Measurements from ENCODE around the gene C2orf68. TPM values are rescaled to one million over a fixed set of nuclear protein-coding genes. Genes with fewer than 3 reads are reported as not detected.

C2orf68 gene
- polyA plus RNA-seq, 3 donors = 24.2 to 32.9 (median 30.7) TPM

GRCh38 chr2:85653996-85654395 lies 42.1 kb upstream of the C2orf68 start:
- no peak overlapping the region for H2AFZ ChIP-seq (ENCODE audit: insufficient read depth, low read depth, low read length, poor library complexity, severe bottlenecking)
- Mint-ChIP-seq H3K27ac (peak overlapping the region in 4 of 7 donors; percentile 26 to 75 (median 66)), H3K9me3 (peaks cover 0 to 2% (median 0%) of the 10 kb centered on the region in 7 donors), H3K27me3 (ENCODE audit: low read depth in 3 of 3) (no peaks in the 10 kb centered on the region), H3K36me3 (peaks cover 69 to 91% of the 10 kb centered on the region in 2 donors), H3K4me3 (no peak overlapping the region), H3K4me1 (peaks cover 7% of the 10 kb centered on the region)
- H3K27me3 ChIP-seq (ENCODE audit: control insufficient read depth in 2 of 2, insufficient read depth in 2 of 2, low read length in 2 of 2) = no peaks in the 10 kb centered on the region
- H3K9me3 ChIP-seq (replicated peaks in 1 of 2; ENCODE audit: control insufficient read depth in 1 of 2, insufficient read depth in 1 of 2, low read length in 2 of 2) = no peaks in the 10 kb centered on the region
- H3K27ac ChIP-seq (ENCODE audit: low read depth in 1 of 2, low read length in 2 of 2) = peak overlapping the region; percentile 2 to 11
- no peak for TF ChIP-seq CTCF (IDR thresholded peaks at IDR 0.05)
- peaks cover 45 to 73% of the 10 kb centered on the region in 2 donors for H3K36me3 ChIP-seq (replicated peaks in 1 of 2; ENCODE audit: control insufficient read depth in 1 of 2, insufficient read depth in 2 of 2, low read length in 2 of 2)
- no peak overlapping the region for H3K9ac ChIP-seq (ENCODE audit: insufficient read depth, low read length, poor library complexity, severe bottlenecking)
- H4K20me1 ChIP-seq (ENCODE audit: insufficient read depth, low read length) = no peaks in the 10 kb centered on the region
- no peak overlapping the region for H3K4me2 ChIP-seq (replicated peaks; ENCODE audit: extremely low read depth, low read length, poor library complexity, severe bottlenecking)
- WGBS (ENCODE audit: insufficient coverage) = 0% methylated on average over 1 of the region's 3 CpGs
- no peaks in the 10 kb centered on the region for H3K4me1 ChIP-seq (ENCODE audit: control insufficient read depth in 1 of 2, insufficient read depth in 2 of 2, low read length in 2 of 2)
- H3K4me3 ChIP-seq (replicated peaks in 1 of 3; ENCODE audit: low read depth in 2 of 3, low read length in 3 of 3) = no peak overlapping the region
- no peaks in the 10 kb centered on the region for H3K79me2 ChIP-seq (ENCODE audit: insufficient read depth, low read length)
- intact Hi-C loops (cut with micrococcal nuclease) = no loop called here
- DNase-seq = peak; percentile 31 to 64 (median 49)

- Mint-ChIP-seq H3K4me1 (peaks cover 22% of the 10 kb centered on the region), H3K27me3 (ENCODE audit: low read depth in 3 of 3) (peaks cover 0 to 1% (median 0%) of the 10 kb centered on the region in 3 donors), H3K27ac (peak overlapping the region in 1 of 7 donors; percentile 32), H3K4me3 (no peak overlapping the region), H3K9me3 (no peaks in the 10 kb centered on the region), H3K36me3 (peaks cover 74 to 92% of the 10 kb centered on the region in 2 donors)
- H3K4me1 ChIP-seq (ENCODE audit: control insufficient read depth in 1 of 2, insufficient read depth in 2 of 2, low read length in 2 of 2) = peaks cover 17% of the 10 kb centered on the region in 2 donors
- no peak overlapping the region for H2AFZ ChIP-seq (ENCODE audit: insufficient read depth, low read depth, low read length, poor library complexity, severe bottlenecking)
- no peaks in the 10 kb centered on the region for H3K79me2 ChIP-seq (ENCODE audit: insufficient read depth, low read length)
- WGBS (ENCODE audit: insufficient coverage) = no CpG with 5 or more reads among the region's 2 CpGs
- H3K4me2 ChIP-seq (replicated peaks; ENCODE audit: extremely low read depth, low read length, poor library complexity, severe bottlenecking) = no peak overlapping the region
- TF ChIP-seq CTCF (IDR thresholded peaks at IDR 0.05) = no peak
- no peak overlapping the region for H3K27ac ChIP-seq (ENCODE audit: low read depth in 1 of 2, low read length in 2 of 2)
- H3K27me3 ChIP-seq (ENCODE audit: control insufficient read depth in 2 of 2, insufficient read depth in 2 of 2, low read length in 2 of 2) = no peaks in the 10 kb centered on the region
- DNase-seq = no peak
- no peak overlapping the region for H3K9ac ChIP-seq (ENCODE audit: insufficient read depth, low read length, poor library complexity, severe bottlenecking)
- H3K36me3 ChIP-seq (replicated peaks in 1 of 2; ENCODE audit: control insufficient read depth in 1 of 2, insufficient read depth in 2 of 2, low read length in 2 of 2) = peaks cover 48 to 82% of the 10 kb centered on the region in 2 donors
- H3K9me3 ChIP-seq (replicated peaks in 1 of 2; ENCODE audit: control insufficient read depth in 1 of 2, insufficient read depth in 1 of 2, low read length in 2 of 2) = no peaks in the 10 kb centered on the region
- no peaks in the 10 kb centered on the region for H4K20me1 ChIP-seq (ENCODE audit: insufficient read depth, low read length)
- intact Hi-C loops (cut with micrococcal nuclease) = no loop called here
- no peak overlapping the region for H3K4me3 ChIP-seq (replicated peaks in 1 of 3; ENCODE audit: low read depth in 2 of 3, low read length in 3 of 3)
Measured at GRCh38 chr2:85652056-85652455, 40.2 kb upstream of the C2orf68 start.

Measured in CD14-positive monocyte (primary cell).